ENCODE measurements around the gene RBM27.
A peak's percentile ranks its signal among the peaks of the same experiment; 100 is the strongest.
"Not testable (repeated sequence)": the region's sequence is repeated elsewhere in the genome, so short reads cannot be mapped to it uniquely, and the experiment has no call there.

The RBM27 gene

GRCh38 chr5:146179696-146180095 is 23.7 kb upstream of the RBM27 start:
- DNase-seq (ENCODE audit: low spot score) (no peak), ATAC-seq (ENCODE audit: low read depth) (no peak)
- H3K27ac ChIP-seq (ENCODE audit: poor library complexity, severe bottlenecking): no peak overlapping the region
- H3K27me3 ChIP-seq (ENCODE audit: insufficient read depth, poor library complexity, severe bottlenecking): no peaks in the 10 kb centered on the region
- no peak for TF ChIP-seq CTCF (IDR thresholded peaks at IDR 0.05; ENCODE audit: poor library complexity, severe bottlenecking)
- H3K36me3 ChIP-seq (ENCODE audit: low read depth): peaks cover 58% of the 10 kb centered on the region
- peaks cover 5% of the 10 kb centered on the region for H3K4me1 ChIP-seq (ENCODE audit: insufficient read depth, poor library complexity, severe bottlenecking)
- no peaks in the 10 kb centered on the region for H3K9me3 ChIP-seq (ENCODE audit: severe bottlenecking)
- no peak overlapping the region for H3K4me3 ChIP-seq (ENCODE audit: severe bottlenecking)

GRCh38 chr5:146183403-146183802 is 20.0 kb upstream of the RBM27 start:
- ATAC-seq (ENCODE audit: low read depth): not testable (repeated sequence)
- H3K27ac ChIP-seq (ENCODE audit: poor library complexity, severe bottlenecking): peak overlapping the region; percentile 38

GRCh38 chr5:146185161-146185560 is 18.2 kb upstream of the RBM27 start:
- Histone ChIP-seq H3K4me1 (ENCODE audit: insufficient read depth, poor library complexity, severe bottlenecking) (peaks cover 20% of the 10 kb centered on the region), H3K36me3 (ENCODE audit: low read depth) (peaks cover 10% of the 10 kb centered on the region), H3K9me3 (ENCODE audit: severe bottlenecking) (no peaks in the 10 kb centered on the region), H3K27ac (ENCODE audit: poor library complexity, severe bottlenecking) (peak overlapping the region; percentile 39), H3K27me3 (ENCODE audit: insufficient read depth, poor library complexity, severe bottlenecking) (no peaks in the 10 kb centered on the region), H3K4me3 (ENCODE audit: severe bottlenecking) (no peak overlapping the region)
- no peak for TF ChIP-seq CTCF (IDR thresholded peaks at IDR 0.05; ENCODE audit: poor library complexity, severe bottlenecking)
- ATAC-seq (ENCODE audit: low read depth) (0 out of 3 replicates have a peak, but pooled peaks have one; percentile 12), DNase-seq (ENCODE audit: low spot score) (no peak)

More at GRCh38 chr5:146183403-146183802, 20.0 kb upstream of the RBM27 start:
- H3K4me3 ChIP-seq (ENCODE audit: severe bottlenecking); H3K27me3 ChIP-seq (ENCODE audit: insufficient read depth, poor library complexity, severe bottlenecking); DNase-seq (ENCODE audit: low spot score); H3K9me3 ChIP-seq (ENCODE audit: severe bottlenecking): not testable (repeated sequence)
- Histone ChIP-seq H3K36me3 (ENCODE audit: low read depth) (peaks cover 26% of the 10 kb centered on the region), H3K4me1 (ENCODE audit: insufficient read depth, poor library complexity, severe bottlenecking) (peaks cover 14% of the 10 kb centered on the region)

GRCh38 chr5:146188358-146188757 is 15.0 kb upstream of the RBM27 start:
- Histone ChIP-seq H3K36me3 (ENCODE audit: low read depth) (no peaks in the 10 kb centered on the region), H3K27ac (ENCODE audit: poor library complexity, severe bottlenecking) (peak overlapping the region; percentile 49), H3K27me3 (ENCODE audit: insufficient read depth, poor library complexity, severe bottlenecking) (no peaks in the 10 kb centered on the region), H3K4me1 (ENCODE audit: insufficient read depth, poor library complexity, severe bottlenecking) (peaks cover 27% of the 10 kb centered on the region), H3K4me3 (ENCODE audit: severe bottlenecking) (no peak overlapping the region), H3K9me3 (ENCODE audit: severe bottlenecking) (no peaks in the 10 kb centered on the region)
- peak; percentile 80 for ATAC-seq (ENCODE audit: low read depth)
- TF ChIP-seq CTCF (IDR thresholded peaks at IDR 0.05; ENCODE audit: poor library complexity, severe bottlenecking): no peak
- no peak for DNase-seq (ENCODE audit: low spot score)

- Histone ChIP-seq H3K4me1 (ENCODE audit: insufficient read depth, poor library complexity, severe bottlenecking) (peaks cover 24% of the 10 kb centered on the region), H3K27ac (ENCODE audit: poor library complexity, severe bottlenecking) (no peak overlapping the region), H3K36me3 (ENCODE audit: low read depth) (no peaks in the 10 kb centered on the region), H3K27me3 (ENCODE audit: insufficient read depth, poor library complexity, severe bottlenecking) (no peaks in the 10 kb centered on the region), H3K4me3 (ENCODE audit: severe bottlenecking) (no peak overlapping the region), H3K9me3 (ENCODE audit: severe bottlenecking) (no peaks in the 10 kb centered on the region)
- DNase-seq (ENCODE audit: low spot score) (no peak), ATAC-seq (ENCODE audit: low read depth) (no peak)
- TF ChIP-seq CTCF (IDR thresholded peaks at IDR 0.05; ENCODE audit: poor library complexity, severe bottlenecking): no peak
Measured at GRCh38 chr5:146192571-146193043, 10.8 kb upstream of the RBM27 start.

All from RWPE2 (cell line).